CD14-positive monocyte (primary cell): ENCODE data around the gene SLC13A3. TPM values are rescaled to one million over a fixed set of nuclear protein-coding genes. Genes with fewer than 3 reads are reported as not detected.

Experiments used
- DNase-seq, 3 donors: peaks; one replicate each; pipeline ENCODE4 v3.0.0-alpha.2; 2011 to 2022
- H2AFZ ChIP-seq: 2 replicates; pipeline ENCODE4 v1.6.0; 2012; ENCODE audit warnings: mild to moderate bottlenecking, low read depth, low read length, inconsistent platforms; ENCODE audit not compliant: insufficient read depth, poor library complexity, severe bottlenecking
- H3K27ac ChIP-seq, 2 donors: 1 replicate in 1 of 2; 2 replicates in 1 of 2; pipeline ENCODE4 v1.5.1; 2012 to 2013; ENCODE audit warnings: low read length in 2 of 2, control low read depth in 1 of 2, inconsistent platforms in 1 of 2, low read depth in 1 of 2, mild to moderate bottlenecking in 1 of 2
- H3K27me3 ChIP-seq, 2 donors: one replicate each; pipeline versions ENCODE4 v1.6.0 to v1.6.1; 2011 to 2013; ENCODE audit warnings: low read length in 2 of 2; ENCODE audit not compliant: control insufficient read depth in 2 of 2, insufficient read depth in 2 of 2
- H3K36me3 ChIP-seq, 2 donors: replicated peaks in 1 of 2; 1 replicate in 1 of 2; 2 replicates in 1 of 2; pipeline versions ENCODE4 v1.5.1 to v1.6.1; 2012 to 2013; ENCODE audit warnings: low read length in 2 of 2, control low read depth in 1 of 2, inconsistent platforms in 1 of 2, mild to moderate bottlenecking in 1 of 2; ENCODE audit not compliant: insufficient read depth in 2 of 2, control insufficient read depth in 1 of 2
- H3K4me1 ChIP-seq, 2 donors: 1 replicate in 1 of 2; 2 replicates in 1 of 2; pipeline versions ENCODE4 v1.5.1 to v1.6.1; 2012 to 2013; ENCODE audit warnings: low read length in 2 of 2, control low read depth in 1 of 2, inconsistent platforms in 1 of 2, mild to moderate bottlenecking in 1 of 2, moderate library complexity in 1 of 2; ENCODE audit not compliant: insufficient read depth in 2 of 2, control insufficient read depth in 1 of 2
- H3K4me2 ChIP-seq: replicated peaks from 2 replicates; pipeline ENCODE3; 2012; ENCODE audit warnings: low read length, moderate library complexity, mild to moderate bottlenecking; ENCODE audit not compliant: poor library complexity, severe bottlenecking; ENCODE audit errors: extremely low read depth
- H3K4me3 ChIP-seq, 3 experiments: fragments of 200-600 bp in 1 of 3; sonication (generic) in 1 of 3; replicated peaks in 1 of 3; 1 replicate in 2 of 3; 2 replicates in 1 of 3; pipeline ENCODE4 v1.5.1; 2011 to 2013; ENCODE audit warnings: low read length in 3 of 3, mild to moderate bottlenecking in 3 of 3, control low read depth in 2 of 3, low read depth in 2 of 3, inconsistent platforms in 1 of 3, moderate library complexity in 1 of 3
- H3K79me2 ChIP-seq: 2 replicates; pipeline ENCODE4 v1.6.0; 2012; ENCODE audit warnings: mild to moderate bottlenecking, control low read depth, inconsistent platforms, low read length, moderate library complexity; ENCODE audit not compliant: insufficient read depth
- H3K9ac ChIP-seq: 2 replicates; pipeline ENCODE4 v1.6.0; 2017; ENCODE audit warnings: low read length, mild to moderate bottlenecking; ENCODE audit not compliant: insufficient read depth, poor library complexity, severe bottlenecking
- H3K9me3 ChIP-seq, 2 donors: replicated peaks in 1 of 2; 1 replicate in 1 of 2; 2 replicates in 1 of 2; pipeline versions ENCODE4 v1.5.1 to v1.6.1; 2012 to 2013; ENCODE audit warnings: low read length in 2 of 2, control low read depth in 1 of 2; ENCODE audit not compliant: control insufficient read depth in 1 of 2, insufficient read depth in 1 of 2
- H4K20me1 ChIP-seq: 2 replicates; pipeline ENCODE4 v1.6.0; 2012; ENCODE audit warnings: mild to moderate bottlenecking, low read length, control low read depth, moderate library complexity; ENCODE audit not compliant: insufficient read depth
- H3K27ac Mint-ChIP-seq, 7 donors: one replicate each; pipeline ENCODE4 v1.8.0; 2020; ENCODE audit warnings: mild to moderate bottlenecking in 7 of 7, mixed read lengths in 7 of 7, moderate library complexity in 6 of 7, inconsistent platforms in 2 of 7
- H3K27me3 Mint-ChIP-seq, 3 donors: one replicate each; pipeline ENCODE4 v1.8.0; 2021 to 2022; ENCODE audit warnings: low read depth in 3 of 3, mild to moderate bottlenecking in 3 of 3, mixed read lengths in 3 of 3, moderate library complexity in 3 of 3, inconsistent platforms in 1 of 3
- H3K36me3 Mint-ChIP-seq, 2 donors: one replicate each; pipeline ENCODE4 v1.8.0; 2020; ENCODE audit warnings: mixed read lengths in 2 of 2, inconsistent platforms in 1 of 2, mild to moderate bottlenecking in 1 of 2
- H3K4me1 Mint-ChIP-seq: one replicate; pipeline ENCODE4 v1.8.0; 2020; ENCODE audit warnings: mild to moderate bottlenecking, mixed read lengths
- H3K4me3 Mint-ChIP-seq, 2 donors: one replicate each; pipeline ENCODE4 v1.8.0; 2020; ENCODE audit warnings: mild to moderate bottlenecking in 2 of 2, mixed read lengths in 2 of 2, moderate library complexity in 1 of 2
- H3K9me3 Mint-ChIP-seq, 7 donors: one replicate each; pipeline ENCODE4 v1.8.0; 2020 to 2022; ENCODE audit warnings: mixed read lengths in 7 of 7, mild to moderate bottlenecking in 6 of 7, moderate library complexity in 6 of 7, inconsistent platforms in 2 of 7
- CTCF ChIP-seq: fragments of 200-600 bp; IDR thresholded peaks from one replicate; pipeline ENCODE4 v1.8.0; 2022; ENCODE audit warnings: antibody characterized with exemption, mild to moderate bottlenecking
- WGBS: methylation state at CpG from one replicate; pipeline ENCODE4 v1.1.5; 2013; ENCODE audit warnings: missing lambda C conversion rate; ENCODE audit not compliant: insufficient coverage; 5-methylcytosine and 5-hydroxymethylcytosine counted together
- intact Hi-C, 2 donors: fragments of 100-400 bp; cut with micrococcal nuclease; formaldehyde crosslinking; loops; one replicate each; pipeline versions ENCODE4 v1.15.0 to v1.15.1; 2023
- polyA plus RNA-seq, 3 donors: library from polyadenylated mRNA; depleted of rRNA in 1 of 3; unstranded in 2 of 3; stranded (reverse) in 1 of 3; fragments of 300-500 nt in 2 of 3; fragments of >200 nt in 1 of 3; fragmentation: Illumina TruSeq in 2 of 3; gene quantifications; 1 replicate in 2 of 3; 2 replicates in 1 of 3; pipeline ENCODE4 v1.2.3, GENCODE V29; 2012 to 2021

The SLC13A3 gene
- polyA plus RNA-seq, 3 donors: 0.04 TPM; not detected in 2

DNA sequence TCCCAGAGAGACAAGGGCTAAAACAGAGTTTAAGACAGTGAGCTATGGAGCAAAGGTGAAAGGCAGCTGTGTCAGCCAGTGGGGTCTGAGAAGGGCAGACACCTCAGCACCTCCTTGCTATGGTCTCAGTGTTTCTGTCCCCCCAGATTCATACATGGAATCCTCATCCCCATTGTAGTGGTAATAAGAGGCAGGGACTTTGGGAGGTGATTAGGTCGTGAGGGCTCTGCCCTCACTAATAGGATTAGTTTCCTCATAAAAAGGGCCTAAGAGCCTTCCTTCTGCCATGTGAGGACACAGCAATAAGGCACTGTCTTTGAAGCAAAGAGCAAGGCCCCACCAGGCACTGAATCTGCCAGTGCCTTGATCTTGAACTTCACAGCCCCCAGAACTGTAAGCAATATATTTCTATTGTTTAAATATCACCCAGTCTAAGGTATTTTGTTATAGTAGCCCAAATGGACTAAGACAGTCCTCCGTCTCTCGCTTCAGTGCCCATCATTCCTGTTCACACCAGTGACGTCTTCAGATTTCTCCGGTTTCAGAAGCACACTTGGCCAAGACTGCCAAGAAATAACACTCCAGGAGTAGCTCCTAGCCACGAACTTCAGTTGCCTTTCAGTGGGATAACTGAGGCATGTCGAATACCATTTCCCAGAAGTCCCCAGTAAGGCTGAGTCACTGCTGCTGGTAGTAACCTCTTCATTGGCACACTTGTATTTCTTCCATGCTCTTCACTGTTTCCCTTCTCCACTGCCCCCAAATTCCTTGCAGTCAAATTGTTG is 32.8 kb downstream of the SLC13A3 start:
- no peaks in the 10 kb centered on the region for H4K20me1 ChIP-seq
- no peaks in the 10 kb centered on the region for H3K9me3 ChIP-seq
- no peak overlapping the region for H3K4me2 ChIP-seq
- intact Hi-C loops: no loop called here
- H3K9ac ChIP-seq: no peak overlapping the region
- DNase-seq: no peak
- H3K27ac ChIP-seq: no peak overlapping the region
- H3K9me3 Mint-ChIP-seq: peaks cover 0 to 2% (median 0%) of the 10 kb centered on the region in 7 donors
- 94% methylated on average over 6 of the region's 7 CpGs for WGBS
- H3K4me1 Mint-ChIP-seq: no peaks in the 10 kb centered on the region
- no peak overlapping the region for H3K27ac Mint-ChIP-seq
- no peaks in the 10 kb centered on the region for H3K36me3 ChIP-seq
- no peaks in the 10 kb centered on the region for H3K36me3 Mint-ChIP-seq
- H2AFZ ChIP-seq: no peak overlapping the region
- H3K4me3 Mint-ChIP-seq: no peak overlapping the region
- TF ChIP-seq CTCF: no peak
- H3K79me2 ChIP-seq: no peaks in the 10 kb centered on the region
- H3K27me3 ChIP-seq: peaks cover 15 to 17% of the 10 kb centered on the region in 2 donors
- H3K4me1 ChIP-seq: no peaks in the 10 kb centered on the region
- H3K27me3 Mint-ChIP-seq: peaks cover 12 to 26% (median 22%) of the 10 kb centered on the region in 3 donors
- no peak overlapping the region for H3K4me3 ChIP-seq

- no peak overlapping the region for H3K9ac ChIP-seq
- no peaks in the 10 kb centered on the region for H3K9me3 ChIP-seq
- H3K27me3 ChIP-seq: peaks cover 0 to 7% of the 10 kb centered on the region in 2 donors
- no peaks in the 10 kb centered on the region for H3K36me3 Mint-ChIP-seq
- H3K27ac Mint-ChIP-seq: peak overlapping the region in 1 of 7 donors; percentile 13
- H3K9me3 Mint-ChIP-seq: peaks cover 0 to 3% (median 0%) of the 10 kb centered on the region in 7 donors
- no peak for TF ChIP-seq CTCF
- peaks cover 10 to 20% (median 13%) of the 10 kb centered on the region in 3 donors for H3K27me3 Mint-ChIP-seq
- no peak overlapping the region for H3K27ac ChIP-seq
- no peaks in the 10 kb centered on the region for H3K79me2 ChIP-seq
- no peaks in the 10 kb centered on the region for H4K20me1 ChIP-seq
- no peak overlapping the region for H3K4me3 ChIP-seq
- H2AFZ ChIP-seq: no peak overlapping the region
- no peaks in the 10 kb centered on the region for H3K36me3 ChIP-seq
- H3K4me1 ChIP-seq: no peaks in the 10 kb centered on the region
- no peak overlapping the region for H3K4me3 Mint-ChIP-seq
- no peak for DNase-seq
- H3K4me1 Mint-ChIP-seq: no peaks in the 10 kb centered on the region
- no CpG with 5 or more reads among the region's 1 CpG for WGBS
- intact Hi-C loops: no loop called here
- no peak overlapping the region for H3K4me2 ChIP-seq
Observed at GRCh38 chr20:46614503-46614902, 36.8 kb downstream of the SLC13A3 start.
